OCI-LY3 (cell line): ENCODE data around the gene ENTREP1.

Experiments used
- CTCF ChIP-seq: fragments of 200-600, 300-600 bp; sonication (generic); IDR thresholded peaks from 2 replicates; pipeline ENCODE4 v1.5.1; 2014; ENCODE audit warnings: antibody characterized with exemption, low read length, low read depth
- EZH2phosphoT487 ChIP-seq: fragments of 200-600 bp; shearing (Covaris generic); IDR thresholded peaks from 2 replicates; pipeline ENCODE4 v1.6.1; 2018; ENCODE audit warnings: antibody characterized with exemption, mixed run types, low read depth

GRCh38 chr9:69357821-69358220 is 32.8 kb downstream of the ENTREP1 start:
- TF ChIP-seq CTCF (no peak), EZH2phosphoT487 (no peak)
